ENCODE data around the gene F10.
A peak's percentile ranks its signal among the peaks of the same experiment; 100 is the strongest.
"Not testable (repeated sequence)": the region's sequence is repeated elsewhere in the genome, so short reads cannot be mapped to it uniquely, and the experiment has no call there.

The F10 gene

GRCh38 chr13:113155982-113156655, 33.5 kb downstream of the F10 start:
- DNase-seq, result no peak

DNA sequence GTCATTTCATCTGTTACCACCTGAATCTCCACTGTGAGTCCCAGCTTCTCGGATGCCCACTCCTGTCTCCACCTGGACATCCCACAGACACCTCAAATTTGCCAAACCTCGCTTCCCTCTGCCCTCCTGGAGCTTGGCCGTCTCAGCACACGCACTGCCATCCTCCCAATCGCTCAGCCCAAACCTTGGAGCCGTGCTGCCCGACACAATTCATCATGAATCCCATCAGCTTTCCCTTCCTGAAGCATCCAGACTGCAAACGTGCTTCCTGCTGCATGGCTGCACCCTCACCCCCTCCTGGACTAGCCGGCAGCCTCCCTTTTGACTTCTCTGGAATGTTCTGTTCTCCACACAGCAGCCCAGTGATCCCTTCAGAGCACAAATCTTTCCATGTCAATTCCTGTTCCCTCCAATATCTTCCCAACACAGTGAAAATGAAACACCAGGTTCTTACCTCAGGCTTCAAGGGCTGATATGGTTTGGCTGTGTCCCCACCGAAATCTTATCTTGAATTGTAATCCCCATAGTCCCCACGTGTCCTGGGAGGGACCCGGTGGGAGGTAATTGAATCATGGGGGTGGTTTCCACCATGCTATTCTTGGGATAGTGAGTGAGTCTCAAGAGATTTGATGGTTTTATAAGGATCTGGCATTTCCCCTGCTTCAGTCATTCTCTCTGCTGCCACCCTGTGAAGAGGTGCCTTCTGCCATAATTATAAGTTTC, 34.8 kb downstream of the F10 start:
- no peak for DNase-seq

- DNase-seq, result no peak
Observed at GRCh38 chr13:113157929-113158747, 35.5 kb downstream of the F10 start, which contains the start of gene PROZ. PROZ (plus strand) TSS chr13:113158648; CDS start chr13:113158661, 13 bp downstream.

GRCh38 chr13:113158946-113159345, 36.3 kb downstream of the F10 start:
- no peak for DNase-seq

DNA sequence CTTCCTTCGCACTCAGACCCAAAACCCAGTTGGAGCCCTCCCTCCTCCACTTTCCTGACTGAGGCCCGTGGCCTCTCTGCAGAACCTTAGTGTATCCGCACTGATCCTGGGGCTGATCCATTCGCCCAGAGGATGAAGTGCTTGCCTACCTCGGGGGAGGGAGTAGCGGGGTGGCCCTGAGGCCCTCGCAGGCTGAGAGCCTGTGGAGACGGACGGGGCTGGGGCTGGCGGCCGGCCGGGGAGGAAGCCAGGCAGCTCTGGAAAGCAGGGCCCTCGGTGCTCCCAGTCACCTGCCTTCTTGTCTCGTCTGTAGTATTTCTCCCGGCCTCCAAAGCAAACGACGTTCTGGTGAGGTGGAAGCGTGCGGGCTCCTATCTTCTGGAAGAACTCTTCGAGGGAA, 37.1 kb downstream of the F10 start:
- DNase-seq, result no peak

DNA sequence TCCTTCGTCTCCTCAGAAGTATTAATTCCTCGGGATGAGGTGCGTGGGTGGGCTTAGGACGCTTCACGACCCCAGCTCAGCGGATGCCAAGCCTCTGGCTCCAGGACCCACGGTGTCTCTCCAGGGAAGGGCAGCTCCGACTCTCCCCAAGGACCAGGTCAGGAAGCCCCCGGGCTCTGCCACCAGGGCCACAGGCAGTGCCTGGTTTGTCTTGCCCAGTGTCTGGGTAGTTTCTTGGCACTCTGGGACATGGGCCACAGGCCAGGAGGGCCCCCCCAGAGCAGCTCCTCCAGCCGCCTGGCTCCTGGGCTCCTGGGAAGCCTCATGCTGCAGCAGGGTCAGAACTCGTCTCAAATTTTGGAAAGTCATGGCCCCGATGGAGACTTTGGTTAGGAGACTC, 38.4 kb downstream of the F10 start:
- DNase-seq, result no peak

DNA sequence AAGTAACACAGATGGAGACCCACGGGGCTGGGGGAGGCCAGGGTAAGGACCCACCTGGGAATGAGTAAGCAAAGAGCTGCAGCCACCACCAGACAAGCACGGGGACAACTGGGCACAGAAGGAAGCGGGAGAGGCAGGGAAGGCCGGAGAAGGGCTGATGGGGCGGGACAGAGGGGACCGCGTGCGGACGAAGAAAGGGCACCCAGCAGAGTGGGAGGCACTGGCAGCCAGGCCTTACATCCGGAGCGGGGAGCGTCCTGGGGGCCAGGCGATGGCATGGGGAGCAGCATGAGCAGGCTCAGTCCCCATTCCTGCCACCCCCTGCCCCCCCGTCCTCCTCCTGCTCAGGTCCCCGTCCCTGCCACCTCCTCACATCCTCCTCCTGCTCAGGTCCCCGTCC, 38.8 kb downstream of the F10 start:
- DNase-seq, result no peak

GRCh38 chr13:113161975-113162374, 39.4 kb downstream of the F10 start:
- DNase-seq, result not testable (repeated sequence)

GRCh38 chr13:113162783-113163685, 40.4 kb downstream of the F10 start:
- DNase-seq, result no peak

- no peak for DNase-seq
Observed at GRCh38 chr13:113164492-113164891, 41.9 kb downstream of the F10 start.

- DNase-seq, result no peak
Observed at GRCh38 chr13:113166266-113166665, 43.7 kb downstream of the F10 start.

DNA sequence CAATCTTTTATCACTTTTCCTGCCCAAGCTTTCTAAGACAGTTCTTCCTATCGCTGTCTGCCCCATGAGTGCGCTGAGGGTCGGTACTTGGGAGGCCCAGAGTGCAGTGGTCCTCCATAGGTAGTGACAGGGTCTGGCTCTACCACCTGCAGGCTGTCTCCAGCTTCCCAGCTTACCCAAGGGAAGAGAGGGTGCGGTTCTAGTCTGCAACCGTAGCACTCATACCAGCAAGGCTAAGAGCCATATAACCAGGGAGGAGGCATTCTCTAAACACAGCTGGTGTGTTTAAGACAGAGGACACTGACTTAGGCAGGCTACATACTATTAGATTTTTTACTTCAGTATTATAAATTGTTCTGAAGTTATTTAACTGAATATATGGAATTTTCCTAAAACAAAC, 44.1 kb downstream of the F10 start:
- DNase-seq, result no peak

DNA sequence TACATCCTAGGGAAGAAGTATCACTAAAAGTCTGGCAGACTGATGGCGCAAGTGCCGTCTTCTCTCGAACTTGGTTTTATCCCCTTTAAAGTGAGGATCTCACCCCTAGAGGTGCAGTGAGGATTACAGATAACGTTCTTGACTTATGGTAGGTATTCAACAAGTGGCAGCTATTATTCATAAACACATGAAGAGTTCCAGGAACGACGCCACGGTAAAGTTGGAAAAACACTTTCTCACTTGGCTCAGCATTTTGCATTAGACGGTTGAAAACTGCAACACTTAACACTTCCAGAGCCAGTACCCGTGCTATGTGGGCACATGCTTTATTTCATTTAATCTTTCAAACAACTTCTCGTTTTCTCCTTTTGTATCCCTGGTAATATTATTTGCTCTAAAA, 44.6 kb downstream of the F10 start:
- no peak for DNase-seq

DNA sequence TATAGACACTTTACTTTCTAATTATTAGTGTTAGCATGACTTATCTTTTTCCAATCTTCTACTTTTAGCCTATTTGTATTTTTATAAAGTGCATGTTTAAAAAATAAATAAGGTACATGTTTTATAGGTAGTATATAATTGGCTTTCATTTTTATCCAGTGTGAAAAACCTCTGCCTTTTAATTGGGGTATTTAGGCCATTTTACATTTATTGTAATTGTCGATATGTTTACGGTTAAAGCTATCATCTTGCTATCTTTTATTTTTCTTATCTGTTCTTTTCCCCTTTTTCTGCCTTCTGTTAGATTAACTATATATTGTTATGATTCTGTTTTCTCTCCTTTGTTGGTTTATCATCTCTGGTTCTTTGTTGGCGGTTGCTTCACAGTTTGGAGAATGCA, 45.0 kb downstream of the F10 start:
- no peak for DNase-seq

- no peak for DNase-seq
Observed at GRCh38 chr13:113168211-113168610, 45.6 kb downstream of the F10 start.

GRCh38 chr13:113169277-113170272, 47.0 kb downstream of the F10 start:
- no peak for DNase-seq

GRCh38 chr13:113170511-113170910, 47.9 kb downstream of the F10 start:
- DNase-seq, result no peak

DNA sequence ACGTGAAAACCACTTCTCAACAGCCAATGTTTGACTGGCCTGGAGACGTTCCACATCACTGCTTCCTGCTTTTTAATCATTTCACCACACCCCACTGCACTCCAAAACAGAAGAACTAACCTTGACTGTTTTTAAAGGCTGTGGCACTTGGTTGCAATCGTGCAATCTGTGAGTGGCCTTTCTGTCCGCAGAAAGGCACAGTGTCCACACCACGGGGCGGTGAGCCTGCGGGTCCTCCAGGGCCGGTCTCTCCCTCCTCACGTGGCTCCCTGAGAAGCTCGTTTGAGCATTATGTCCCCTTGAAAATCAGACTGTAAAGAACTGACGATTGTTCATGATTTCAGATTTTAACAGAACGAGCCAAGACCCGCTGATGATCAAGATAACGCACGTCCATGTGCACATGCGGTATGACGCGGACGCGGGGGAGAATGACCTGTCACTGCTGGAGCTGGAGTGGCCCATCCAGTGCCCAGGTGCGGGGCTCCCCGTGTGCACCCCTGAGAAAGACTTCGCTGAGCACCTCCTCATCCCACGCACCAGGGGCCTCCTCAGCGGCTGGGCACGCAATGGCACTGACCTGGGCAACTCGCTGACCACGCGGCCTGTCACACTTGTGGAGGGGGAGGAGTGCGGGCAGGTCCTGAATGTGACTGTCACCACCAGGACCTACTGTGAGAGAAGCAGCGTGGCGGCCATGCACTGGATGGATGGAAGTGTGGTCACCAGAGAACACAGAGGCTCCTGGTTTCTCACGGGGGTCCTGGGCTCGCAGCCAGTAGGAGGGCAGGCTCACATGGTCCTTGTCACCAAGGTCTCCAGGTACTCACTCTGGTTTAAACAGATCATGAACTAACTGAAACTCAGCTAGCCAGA, 48.9 kb downstream of the F10 start:
- DNase-seq, result no peak

- DNase-seq, result no peak
Observed at GRCh38 chr13:113172419-113172926, 49.9 kb downstream of the F10 start.

DNA sequence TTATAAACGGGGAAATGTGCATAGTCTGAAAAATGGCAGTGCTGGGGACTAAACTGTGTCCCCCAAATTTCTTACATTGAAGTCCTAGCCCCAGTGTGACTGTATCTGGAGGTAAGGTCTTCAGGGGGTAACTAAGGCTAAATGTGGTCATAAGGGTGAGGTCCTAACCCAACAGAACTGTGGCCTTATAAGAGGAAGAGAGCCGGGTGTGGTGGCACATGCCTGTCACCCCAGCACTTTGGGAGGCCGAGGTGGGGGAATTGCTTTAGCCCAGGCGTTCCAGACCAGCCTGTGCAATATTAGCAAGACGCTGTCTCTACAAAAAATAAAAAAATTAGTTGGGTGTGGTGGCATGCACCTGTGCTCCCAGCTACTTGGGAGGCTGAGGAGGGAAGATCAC, 53.7 kb downstream of the F10 start:
- peak; percentile 21 to 83 for DNase-seq

Data from stimulated activated CD4-positive, alpha-beta T cell treated with anti-CD3 and anti-CD28 coated beads, Interleukin-4, amount 100 ng/mL, for 4 hours (primary cell).